Spleen (tissue), 7 donors: ENCODE results near the gene RNASE12.
"Not testable (repeated sequence)": the region's sequence is repeated elsewhere in the genome, so short reads cannot be mapped to it uniquely, and the experiment has no call there.

Experiments
- POLR2A ChIP-seq, 3 donors: fragments of 450-650 bp; IDR thresholded peaks; one replicate each; pipeline ENCODE4 v1.5.1; 2017; ENCODE audit warnings: antibody characterized with exemption in 3 of 3, mild to moderate bottlenecking in 1 of 3
- POLR2AphosphoS5 ChIP-seq, 3 donors: sonication (generic); formaldehyde crosslinking; IDR thresholded peaks; one replicate each; pipeline ENCODE4 v1.5.1; 2017; ENCODE audit warnings: antibody characterized with exemption in 3 of 3
- TF ChIP-seq, protein P1 (sequence below), 11 experiments: fragments of 200-600 bp in 7 of 11; fragments of 450-650 bp in 4 of 11; sonication (generic) in 4 of 11; IDR thresholded peaks in 8 of 11; conservative IDR thresholded peaks in 3 of 11; 1 replicate in 7 of 11; 2 replicates in 4 of 11; pipeline versions ENCODE4 v1.4.0 to v1.8.0; 2016 to 2021; ENCODE audit warnings: antibody characterized with exemption in 11 of 11, inconsistent platforms in 4 of 11, mild to moderate bottlenecking in 1 of 11
- donor health status: DM: no; HTN: no; CAD: no; lungs with moderate emphysema.
- donor health status: DM: no; HTN: no; CAD: no.
- donor health status: DM: no; HTN: no; CAD: no.

- TF ChIP-seq POLR2AphosphoS5, POLR2A (IDR thresholded peaks at IDR 0.05): not testable (repeated sequence)
- TF ChIP-seq, protein P1, sequence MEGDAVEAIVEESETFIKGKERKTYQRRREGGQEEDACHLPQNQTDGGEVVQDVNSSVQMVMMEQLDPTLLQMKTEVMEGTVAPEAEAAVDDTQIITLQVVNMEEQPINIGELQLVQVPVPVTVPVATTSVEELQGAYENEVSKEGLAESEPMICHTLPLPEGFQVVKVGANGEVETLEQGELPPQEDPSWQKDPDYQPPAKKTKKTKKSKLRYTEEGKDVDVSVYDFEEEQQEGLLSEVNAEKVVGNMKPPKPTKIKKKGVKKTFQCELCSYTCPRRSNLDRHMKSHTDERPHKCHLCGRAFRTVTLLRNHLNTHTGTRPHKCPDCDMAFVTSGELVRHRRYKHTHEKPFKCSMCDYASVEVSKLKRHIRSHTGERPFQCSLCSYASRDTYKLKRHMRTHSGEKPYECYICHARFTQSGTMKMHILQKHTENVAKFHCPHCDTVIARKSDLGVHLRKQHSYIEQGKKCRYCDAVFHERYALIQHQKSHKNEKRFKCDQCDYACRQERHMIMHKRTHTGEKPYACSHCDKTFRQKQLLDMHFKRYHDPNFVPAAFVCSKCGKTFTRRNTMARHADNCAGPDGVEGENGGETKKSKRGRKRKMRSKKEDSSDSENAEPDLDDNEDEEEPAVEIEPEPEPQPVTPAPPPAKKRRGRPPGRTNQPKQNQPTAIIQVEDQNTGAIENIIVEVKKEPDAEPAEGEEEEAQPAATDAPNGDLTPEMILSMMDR (IDR thresholded peaks at IDR 0.05 in 8 of 11, conservative IDR thresholded peaks at IDR 0.05 in 3 of 11), result not testable (repeated sequence)
Observed at GRCh38 chr14:20619688-20620087, 28.5 kb upstream of the RNASE12 start.
